Fibroblast of villous mesenchyme (primary cell): Measurements from ENCODE around the gene ZG16. TPM values are rescaled to one million over a fixed set of nuclear protein-coding genes. Genes with fewer than 3 reads are reported as not detected.
"Not testable (repeated sequence)": the region's sequence is repeated elsewhere in the genome, so short reads cannot be mapped to it uniquely, and the experiment has no call there.

Experiments used
- DNase-seq: peaks from one replicate; pipeline ENCODE4 v3.0.0-alpha.2; 2010; ENCODE audit warnings: low read depth
- H3K4me3 ChIP-seq: 2 replicates; pipeline ENCODE4 v1.5.1; 2011; ENCODE audit warnings: low read depth, mild to moderate bottlenecking, low read length
- CTCF ChIP-seq: IDR thresholded peaks from 2 replicates; pipeline ENCODE4 v1.5.1; 2012; ENCODE audit warnings: low read depth, mild to moderate bottlenecking, low read length; ENCODE audit not compliant: insufficient read depth
- total RNA-seq: library from RNA; depleted of rRNA; stranded (reverse); fragments of >200 nt; gene quantifications from 2 replicates; pipeline ENCODE4 v1.2.3, GENCODE V29; 2012

The ZG16 gene
- total RNA-seq, 1 donor = not detected

GRCh38 chr16:29744541-29745101 is 33.4 kb upstream of the ZG16 start:
- no peak for DNase-seq
- H3K4me3 ChIP-seq = no peak overlapping the region
- no peak for TF ChIP-seq CTCF

- H3K4me3 ChIP-seq = no peak overlapping the region
- TF ChIP-seq CTCF = no peak
- no peak for DNase-seq
Measured at GRCh38 chr16:29745121-29745852, 32.8 kb upstream of the ZG16 start.

- DNase-seq = no peak
- no peak for TF ChIP-seq CTCF
- H3K4me3 ChIP-seq = no peak within 1 kb of the TSS
Measured at GRCh38 chr16:29745853-29746345, 32.2 kb upstream of the ZG16 start, which contains the start of gene C16orf54. Gene C16orf54, minus strand, starts transcription at chr16:29745990. Its CDS starts 1,039 bp downstream, at chr16:29744951.

GRCh38 chr16:29746518-29746917 is 31.5 kb upstream of the ZG16 start:
- H3K4me3 ChIP-seq, DNase-seq: not testable (repeated sequence)

- no peak for DNase-seq
- TF ChIP-seq CTCF = no peak
- no peak overlapping the region for H3K4me3 ChIP-seq
Measured at GRCh38 chr16:29747947-29748759, 29.9 kb upstream of the ZG16 start.

GRCh38 chr16:29748760-29749149 is 29.3 kb upstream of the ZG16 start:
- H3K4me3 ChIP-seq, DNase-seq: not testable (repeated sequence)

- DNase-seq = no peak
- TF ChIP-seq CTCF = no peak
- H3K4me3 ChIP-seq = no peak overlapping the region
Measured at GRCh38 chr16:29753516-29753915, 24.5 kb upstream of the ZG16 start.
